ENCODE measurements around the gene LIN7C.

The LIN7C gene

GRCh38 chr11:27482793-27483192 lies 23.8 kb downstream of the LIN7C start:
- DNase-seq (ENCODE audit: insufficient read length) (no peak), FAIRE-seq (no peak)
- TF ChIP-seq TAF1 (IDR thresholded peaks at IDR 0.05; ENCODE audit: borderline replicate concordance, low read depth, low read length), result no peak
- TF ChIP-seq POLR2A (IDR thresholded peaks at IDR 0.05; ENCODE audit: low read depth, low read length), result no peak
- TF ChIP-seq POLR2AphosphoS5 (IDR thresholded peaks at IDR 0.05; ENCODE audit: low read depth, low read length), result no peak

- DNase-seq (ENCODE audit: insufficient read length), result no peak
- TF ChIP-seq POLR2A (IDR thresholded peaks at IDR 0.05; ENCODE audit: low read depth, low read length) (no peak), TAF1 (IDR thresholded peaks at IDR 0.05; ENCODE audit: borderline replicate concordance, low read depth, low read length) (no peak), POLR2AphosphoS5 (IDR thresholded peaks at IDR 0.05; ENCODE audit: low read depth, low read length) (no peak)
- FAIRE-seq, result no peak
Observed at GRCh38 chr11:27481992-27482391, 24.6 kb downstream of the LIN7C start.

- FAIRE-seq (no peak), DNase-seq (ENCODE audit: insufficient read length) (no peak)
- no peak for TF ChIP-seq POLR2AphosphoS5 (IDR thresholded peaks at IDR 0.05; ENCODE audit: low read depth, low read length)
- TF ChIP-seq TAF1 (IDR thresholded peaks at IDR 0.05; ENCODE audit: borderline replicate concordance, low read depth, low read length), result no peak
- no peak for TF ChIP-seq POLR2A (IDR thresholded peaks at IDR 0.05; ENCODE audit: low read depth, low read length)
Observed at GRCh38 chr11:27477831-27478230, 28.7 kb downstream of the LIN7C start.

- TF ChIP-seq TAF1 (IDR thresholded peaks at IDR 0.05; ENCODE audit: borderline replicate concordance, low read depth, low read length) (no peak), POLR2AphosphoS5 (IDR thresholded peaks at IDR 0.05; ENCODE audit: low read depth, low read length) (no peak), POLR2A (IDR thresholded peaks at IDR 0.05; ENCODE audit: low read depth, low read length) (no peak)
- FAIRE-seq (no peak), DNase-seq (ENCODE audit: insufficient read length) (no peak)
Observed at GRCh38 chr11:27477243-27477642, 29.3 kb downstream of the LIN7C start.

GRCh38 chr11:27475622-27476021 lies 30.9 kb downstream of the LIN7C start:
- TF ChIP-seq POLR2A (IDR thresholded peaks at IDR 0.05; ENCODE audit: low read depth, low read length) (no peak), POLR2AphosphoS5 (IDR thresholded peaks at IDR 0.05; ENCODE audit: low read depth, low read length) (no peak), TAF1 (IDR thresholded peaks at IDR 0.05; ENCODE audit: borderline replicate concordance, low read depth, low read length) (no peak)
- FAIRE-seq (no peak), DNase-seq (ENCODE audit: insufficient read length) (no peak)

GRCh38 chr11:27473017-27473406 lies 33.6 kb downstream of the LIN7C start:
- DNase-seq (ENCODE audit: insufficient read length) (no peak), FAIRE-seq (no peak)
- TF ChIP-seq POLR2A (IDR thresholded peaks at IDR 0.05; ENCODE audit: low read depth, low read length) (no peak), TAF1 (IDR thresholded peaks at IDR 0.05; ENCODE audit: borderline replicate concordance, low read depth, low read length) (no peak), POLR2AphosphoS5 (IDR thresholded peaks at IDR 0.05; ENCODE audit: low read depth, low read length) (no peak)

- no peak for TF ChIP-seq TAF1 (IDR thresholded peaks at IDR 0.05; ENCODE audit: borderline replicate concordance, low read depth, low read length)
- no peak for TF ChIP-seq POLR2AphosphoS5 (IDR thresholded peaks at IDR 0.05; ENCODE audit: low read depth, low read length)
- TF ChIP-seq POLR2A (IDR thresholded peaks at IDR 0.05; ENCODE audit: low read depth, low read length), result no peak
- FAIRE-seq, result peak; percentile 86
- peak; percentile 48 for DNase-seq (ENCODE audit: insufficient read length)
Observed at GRCh38 chr11:27472398-27473016, 34.1 kb downstream of the LIN7C start, which contains the start of gene LGR4. LGR4 (minus strand) TSS chr11:27472790; CDS start chr11:27472302, 488 bp downstream.

- FAIRE-seq (no peak), DNase-seq (ENCODE audit: insufficient read length) (peak; percentile 27)
- no peak for TF ChIP-seq TAF1 (IDR thresholded peaks at IDR 0.05; ENCODE audit: borderline replicate concordance, low read depth, low read length)
- no peak for TF ChIP-seq POLR2A (IDR thresholded peaks at IDR 0.05; ENCODE audit: low read depth, low read length)
- TF ChIP-seq POLR2AphosphoS5 (IDR thresholded peaks at IDR 0.05; ENCODE audit: low read depth, low read length), result no peak
Observed at GRCh38 chr11:27471589-27472397, 34.8 kb downstream of the LIN7C start.

GRCh38 chr11:27470826-27471588 lies 35.6 kb downstream of the LIN7C start:
- FAIRE-seq (no peak), DNase-seq (ENCODE audit: insufficient read length) (no peak)

GRCh38 chr11:27470166-27470565 lies 36.4 kb downstream of the LIN7C start:
- DNase-seq (ENCODE audit: insufficient read length) (no peak), FAIRE-seq (peak; percentile 71)
- TF ChIP-seq TAF1 (IDR thresholded peaks at IDR 0.05; ENCODE audit: borderline replicate concordance, low read depth, low read length), result no peak
- no peak for TF ChIP-seq POLR2A (IDR thresholded peaks at IDR 0.05; ENCODE audit: low read depth, low read length)
- no peak for TF ChIP-seq POLR2AphosphoS5 (IDR thresholded peaks at IDR 0.05; ENCODE audit: low read depth, low read length)

More at GRCh38 chr11:27470826-27471588, 35.6 kb downstream of the LIN7C start:
- TF ChIP-seq POLR2A (IDR thresholded peaks at IDR 0.05; ENCODE audit: low read depth, low read length) (no peak), POLR2AphosphoS5 (IDR thresholded peaks at IDR 0.05; ENCODE audit: low read depth, low read length) (no peak), TAF1 (IDR thresholded peaks at IDR 0.05; ENCODE audit: borderline replicate concordance, low read depth, low read length) (no peak)

GRCh38 chr11:27468995-27469695 lies 37.4 kb downstream of the LIN7C start:
- FAIRE-seq (no peak), DNase-seq (ENCODE audit: insufficient read length) (no peak)
- TF ChIP-seq POLR2AphosphoS5 (IDR thresholded peaks at IDR 0.05; ENCODE audit: low read depth, low read length) (no peak), POLR2A (IDR thresholded peaks at IDR 0.05; ENCODE audit: low read depth, low read length) (no peak), TAF1 (IDR thresholded peaks at IDR 0.05; ENCODE audit: borderline replicate concordance, low read depth, low read length) (no peak)
